T-helper 1 cell treated with Interleukin-12 subunit alpha and Interleukin-12 subunit beta and Interleukin-4 antibody, amounts not matched to agents 30 ng/mL and 1 ng/mL, for 36 hours (primary cell): ENCODE measurements around the gene ACAP1. TPM values are rescaled to one million over a fixed set of nuclear protein-coding genes. Genes with fewer than 3 reads are reported as not detected.
"Not testable (repeated sequence)": the region's sequence is repeated elsewhere in the genome, so short reads cannot be mapped to it uniquely, and the experiment has no call there.

ENCODE experiments used
- intact Hi-C: fragments of 100-400 bp; cut with micrococcal nuclease; formaldehyde crosslinking; loops from one replicate; pipeline ENCODE4 v1.15.1; 2024
- total RNA-seq: library from RNA; stranded (reverse); gene quantifications from 2 replicates; pipeline ENCODE4 v1.2.3, GENCODE V29; 2022

The ACAP1 gene
- total RNA-seq, 1 donor from 2014 or later = 701 TPM

DNA sequence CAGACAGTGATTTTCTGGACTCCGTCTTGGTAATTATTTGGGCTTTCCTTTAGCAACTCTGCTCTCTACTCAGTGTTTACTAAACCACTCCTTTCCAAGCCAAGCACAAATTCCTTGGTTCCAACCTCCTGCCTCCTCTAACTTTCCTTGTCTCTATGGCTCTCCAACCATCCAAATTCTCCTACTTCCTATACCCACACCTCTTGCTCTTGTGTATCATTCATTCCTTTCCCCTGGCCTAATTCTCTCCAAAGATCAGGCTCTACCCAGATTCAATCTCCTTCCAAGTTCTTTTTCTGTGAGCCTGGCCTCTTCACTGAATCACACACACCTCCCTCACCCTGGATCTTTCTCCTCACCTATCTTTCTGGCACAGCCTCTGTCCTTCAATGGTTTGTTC, 8.3 kb upstream of the ACAP1 start:
- intact Hi-C loops = loop anchor here (2.0 kb wide), 2 partner anchors 57 to 67 kb away; partner anchors contain the start of gene PLSCR3

DNA sequence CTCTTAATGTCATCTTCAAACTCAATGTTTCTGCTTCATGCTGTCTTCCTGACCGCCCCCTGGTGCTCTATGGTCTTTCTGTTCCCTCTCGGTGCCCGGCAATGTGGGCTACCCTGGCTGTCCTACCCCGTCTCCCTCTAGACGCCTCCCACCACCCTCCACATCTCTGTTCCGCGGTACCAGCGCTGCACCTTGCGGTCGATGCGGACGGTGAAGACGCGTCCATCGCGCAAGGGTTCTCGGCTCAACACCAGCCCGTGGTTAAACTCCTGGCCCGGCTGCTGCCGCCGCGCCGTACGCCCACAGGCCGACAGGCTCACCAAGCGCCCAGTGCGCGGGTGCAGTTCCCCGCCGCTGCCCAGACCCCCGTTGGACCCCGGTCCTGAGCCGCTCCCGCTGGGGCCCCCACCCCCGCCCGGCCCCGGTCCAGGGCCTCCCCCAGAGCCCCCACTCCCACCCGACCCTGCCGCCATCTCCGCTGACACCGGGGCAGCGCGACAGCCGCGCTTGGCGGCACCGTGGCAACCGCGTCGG, 7.4 kb upstream of the ACAP1 start, which contains the start of gene NEURL4:
Gene NEURL4 (minus strand): TSS at position 496 of the 534 bp plus-strand sequence. CDS start 23 bp downstream, at position 473.
- intact Hi-C loops = loop anchor here (1.0 to 2.0 kb wide), 11 partner anchors 8 to 155 kb away; partner anchors contain the start of genes EIF5A, GPS2, PHF23 and PLSCR3

DNA sequence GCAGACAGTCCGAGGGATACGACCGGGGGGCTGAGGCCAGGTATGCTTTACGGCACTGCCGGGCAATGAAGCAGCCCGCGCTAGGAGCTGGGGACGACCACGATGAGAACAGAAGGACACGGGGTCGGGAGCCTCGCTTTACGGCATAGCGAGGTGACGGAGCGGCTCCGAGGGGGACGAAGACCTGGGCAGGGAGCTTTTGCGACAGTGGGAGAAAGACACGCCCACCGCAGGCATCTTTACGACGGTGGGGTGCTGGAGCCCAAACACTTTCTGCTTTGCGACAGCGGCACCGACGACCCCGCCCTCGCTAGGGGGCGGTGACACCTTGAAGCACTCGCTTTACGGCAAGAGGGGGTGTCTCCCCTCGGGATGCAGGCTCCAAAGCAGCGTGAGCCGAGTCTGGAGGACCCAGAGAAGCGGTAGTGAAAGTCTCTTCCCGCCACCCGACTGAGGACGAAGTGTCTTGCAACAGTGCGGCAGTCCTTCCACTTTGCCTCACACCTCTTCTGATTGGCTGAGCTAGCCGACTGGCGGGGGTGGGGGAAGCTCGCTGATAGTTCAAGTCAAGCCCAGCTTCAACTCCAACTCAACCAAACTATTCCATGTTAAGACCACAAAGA, 6.8 kb upstream of the ACAP1 start:
- intact Hi-C loops = loop anchor here (1.0 to 2.0 kb wide), 11 partner anchors 8 to 155 kb away; partner anchors contain the start of genes EIF5A, GPS2, PHF23 and PLSCR3

DNA sequence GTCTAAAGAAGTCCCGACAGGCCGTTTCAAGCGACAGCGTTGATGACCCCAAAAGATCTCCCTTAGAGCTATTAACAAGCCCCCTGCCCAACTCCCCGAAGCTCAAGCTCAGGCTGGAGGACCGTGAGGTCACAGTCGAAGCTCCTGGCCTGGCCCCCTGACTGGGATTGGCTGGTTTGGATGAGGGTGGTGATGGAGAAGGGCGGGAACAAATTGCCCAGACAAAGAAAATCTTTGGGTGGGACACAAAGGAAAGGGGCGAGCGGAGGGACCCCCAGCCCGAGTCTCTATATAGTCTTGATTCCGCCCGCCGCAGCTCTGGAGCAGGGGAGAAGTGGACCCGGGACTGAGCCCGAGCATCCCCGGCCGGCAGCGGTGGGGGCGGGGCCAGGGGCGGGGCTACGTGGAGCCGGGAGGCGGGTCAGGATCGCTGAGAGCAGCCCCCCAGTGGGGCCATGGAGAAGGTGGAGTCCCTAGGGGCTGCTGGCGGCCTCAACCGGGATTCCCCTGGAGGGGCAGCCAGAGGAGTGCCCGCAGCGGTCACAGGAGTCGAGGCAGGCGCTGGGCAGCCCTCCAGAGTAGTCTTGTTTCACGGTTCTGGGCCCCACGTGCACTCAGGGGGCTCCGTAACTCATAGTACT, 6.2 kb upstream of the ACAP1 start:
- intact Hi-C loops = loop anchor here (1.0 to 2.0 kb wide), 11 partner anchors 7 to 154 kb away; partner anchors contain the start of genes EIF5A, GPS2, PHF23 and PLSCR3

DNA sequence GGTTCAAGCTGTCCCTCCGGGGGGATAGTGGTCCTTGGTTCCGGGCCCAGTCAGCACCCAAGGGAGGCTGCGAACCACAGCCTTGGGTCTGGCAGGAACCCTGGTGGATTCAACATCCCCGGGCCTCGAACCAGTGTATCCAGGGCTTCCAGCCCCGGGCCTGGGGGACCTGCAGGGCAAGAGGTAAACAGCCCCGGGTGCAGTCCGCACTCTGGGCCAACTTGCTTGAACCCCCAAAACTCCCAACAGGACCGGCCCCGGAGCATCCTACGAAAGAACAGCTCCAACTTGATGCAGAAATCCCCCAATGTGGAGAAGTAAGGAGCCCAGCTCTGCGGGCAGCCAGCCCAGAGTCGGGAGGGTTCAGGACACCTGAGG, 5.7 kb upstream of the ACAP1 start:
- intact Hi-C loops = no loop called here

DNA sequence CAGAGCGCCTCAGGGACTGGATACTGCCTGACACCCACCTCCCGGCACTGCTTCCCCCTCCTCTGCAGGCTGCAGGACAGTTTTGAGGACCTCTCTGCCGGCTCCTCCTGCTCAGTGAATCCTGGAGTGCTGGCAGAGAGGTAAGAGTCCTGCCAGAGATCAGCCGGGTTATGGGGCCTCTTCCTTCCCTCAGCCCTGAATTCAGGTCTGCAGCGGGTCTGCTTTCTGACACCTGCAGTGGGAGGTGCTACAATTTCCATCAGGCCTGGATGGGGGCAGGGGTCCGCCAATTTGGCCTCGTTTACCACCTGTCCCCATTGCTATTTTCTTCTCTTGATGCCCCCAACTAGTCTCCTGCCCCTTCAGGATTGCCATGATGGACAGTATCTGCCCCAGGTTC, 4.2 kb upstream of the ACAP1 start:
- intact Hi-C loops = no loop called here

DNA sequence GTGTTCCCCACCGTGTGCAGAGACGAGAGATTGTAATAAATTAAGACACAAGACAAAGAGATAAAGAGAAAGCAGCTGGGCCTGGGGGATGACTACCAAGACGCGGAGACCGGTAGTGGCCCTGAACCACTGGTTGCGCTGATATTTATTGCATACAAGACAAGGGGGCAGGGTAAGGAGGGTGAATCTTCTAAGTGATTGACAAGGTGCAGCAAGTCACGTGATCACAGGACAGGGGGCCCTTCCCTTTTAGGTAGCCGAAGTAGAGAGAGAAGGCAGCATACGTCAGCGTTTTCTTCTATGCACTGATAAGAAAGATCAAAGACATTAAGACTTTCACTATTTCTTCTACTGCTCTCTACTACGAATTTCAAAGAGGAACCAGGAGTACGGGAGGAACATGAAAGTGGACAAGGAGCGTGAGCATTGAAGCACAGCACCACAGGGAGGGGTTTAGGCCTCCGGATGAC, 3.7 kb upstream of the ACAP1 start:
- intact Hi-C loops = not testable (repeated sequence)

DNA sequence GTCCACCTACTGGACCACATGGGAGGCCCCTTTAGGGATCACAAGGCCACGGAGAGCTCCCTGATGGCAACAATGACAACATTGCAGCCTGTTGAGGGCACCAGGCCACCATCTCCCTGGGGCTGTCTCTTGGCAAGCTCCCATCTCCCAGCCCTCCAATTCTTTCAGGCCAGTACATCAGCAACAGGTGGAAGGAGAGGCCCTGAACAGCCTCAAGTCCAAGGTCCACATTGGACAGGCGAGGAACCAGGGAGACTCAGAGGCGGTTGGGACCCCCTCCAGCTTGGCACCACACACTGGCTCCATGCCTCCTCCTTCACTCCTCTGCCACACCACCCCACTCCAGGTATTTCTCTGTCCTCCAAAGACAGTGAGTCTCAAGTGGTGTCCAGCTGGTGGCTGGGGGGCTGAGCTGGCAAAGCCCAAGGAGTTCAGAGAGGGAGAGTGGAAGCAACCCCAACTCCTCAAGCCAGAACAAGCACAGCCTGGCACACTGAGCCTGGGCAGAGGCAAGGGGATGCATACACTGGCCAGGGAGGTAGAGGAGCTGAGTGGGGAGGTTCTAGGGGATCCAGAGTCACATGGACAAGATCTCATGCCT, 1.3 kb upstream of the ACAP1 start:
- intact Hi-C loops = no loop called here

DNA sequence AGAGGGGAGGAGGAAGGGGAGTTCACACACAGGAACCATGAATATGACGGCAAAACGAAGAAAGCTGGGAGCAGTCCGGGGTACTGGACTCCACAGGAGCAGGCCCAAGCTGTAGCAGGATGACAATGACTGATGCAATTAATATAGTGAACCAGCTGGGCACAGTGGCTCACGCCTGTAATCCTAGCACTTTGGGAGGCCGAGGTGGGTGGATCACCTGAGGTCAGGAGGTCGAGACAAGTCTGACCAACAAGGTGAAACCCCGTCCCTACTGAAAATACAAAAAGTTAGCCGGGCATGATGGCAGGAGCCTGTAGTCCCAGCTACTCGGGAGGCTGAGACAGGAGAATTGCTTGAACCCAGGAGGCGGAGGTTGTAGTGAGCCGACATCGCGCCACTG, 564 bp upstream of the ACAP1 start:
- intact Hi-C loops = loop anchor here (1.0 to 2.0 kb wide), 6 partner anchors 10 to 119 kb away; partner anchors contain the start of genes TMEM256 and YBX2

DNA sequence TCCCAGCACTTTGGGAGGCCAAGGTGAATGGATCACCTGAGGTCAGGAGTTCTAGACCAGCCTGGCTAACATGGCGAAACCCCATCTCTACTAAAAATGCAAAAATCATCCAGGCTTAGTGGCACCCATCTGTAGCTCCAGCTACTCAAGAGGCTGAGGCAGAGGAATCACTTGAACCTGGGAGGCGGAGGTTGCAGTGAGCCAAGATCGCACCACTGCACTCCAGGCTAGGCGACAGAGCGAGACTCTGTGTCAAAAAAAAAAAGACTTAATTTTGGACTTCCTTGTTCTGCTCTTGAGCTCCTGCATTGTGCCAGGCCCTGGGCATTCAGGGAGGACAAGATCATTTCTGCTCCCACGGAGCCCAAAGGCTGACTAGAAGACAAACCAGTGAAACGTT, 1.3 kb downstream of the ACAP1 start:
- intact Hi-C loops = loop anchor here (1.0 to 2.0 kb wide), 2 partner anchors 8 to 117 kb away; partner anchors contain the start of gene NEURL4

DNA sequence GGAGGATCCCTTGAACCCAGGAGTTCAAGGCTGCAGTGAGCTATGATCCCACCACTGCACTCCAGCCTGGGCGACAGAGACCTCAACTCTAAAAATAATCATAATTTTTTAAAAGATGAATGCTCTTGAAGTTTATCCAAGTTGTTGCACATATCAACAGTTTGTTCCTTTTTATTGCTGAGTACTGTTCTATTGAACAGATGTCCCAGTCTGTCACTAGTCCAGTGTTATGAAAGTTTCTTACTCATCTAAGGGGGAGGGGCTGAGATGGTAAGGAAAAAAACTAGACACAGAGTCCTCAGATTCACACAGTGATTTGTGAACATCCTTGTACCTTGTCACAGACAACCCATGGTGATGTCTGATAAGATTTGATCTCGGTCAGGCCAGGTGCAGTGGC, 3.9 kb downstream of the ACAP1 start:
- intact Hi-C loops = no loop called here

DNA sequence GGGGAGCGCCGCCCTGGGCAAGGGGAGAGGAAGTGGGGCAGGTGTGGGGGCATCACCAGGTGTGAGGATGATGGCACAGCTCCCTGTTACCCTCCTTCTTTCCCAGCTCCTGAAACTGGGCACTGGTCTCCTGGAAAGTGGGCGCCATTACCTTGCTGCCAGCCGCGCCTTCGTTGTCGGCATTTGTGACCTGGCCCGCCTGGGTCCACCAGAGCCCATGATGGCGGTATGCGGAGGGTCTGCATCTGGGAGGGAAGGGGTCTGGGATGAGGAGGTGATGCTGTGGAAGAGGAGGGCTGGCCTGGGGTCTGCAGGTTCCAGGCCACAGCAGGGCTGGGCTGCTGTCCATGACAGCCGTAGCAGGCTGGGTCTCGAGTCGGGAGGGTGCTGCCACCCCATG, 5.5 kb downstream of the ACAP1 start:
- intact Hi-C loops = no loop called here

DNA sequence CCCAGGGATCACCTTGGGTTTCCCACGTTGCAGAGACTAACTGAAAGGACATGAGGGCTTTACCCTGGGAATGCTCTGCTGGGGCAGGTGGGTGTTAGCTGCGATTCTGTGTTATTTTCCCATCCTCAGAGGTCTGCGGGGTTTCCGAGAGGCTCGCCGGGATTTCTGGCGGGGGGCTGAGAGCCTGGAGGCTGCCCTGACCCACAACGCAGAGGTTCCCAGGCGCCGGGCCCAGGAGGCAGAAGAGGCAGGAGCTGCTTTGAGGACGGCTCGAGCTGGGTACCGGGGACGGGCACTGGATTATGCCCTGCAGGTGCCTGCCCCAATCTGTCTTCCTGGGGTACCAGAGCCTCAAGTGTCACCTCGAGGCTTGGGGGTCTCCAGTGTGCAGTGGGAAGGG, 6.9 kb downstream of the ACAP1 start:
- intact Hi-C loops = no loop called here

DNA sequence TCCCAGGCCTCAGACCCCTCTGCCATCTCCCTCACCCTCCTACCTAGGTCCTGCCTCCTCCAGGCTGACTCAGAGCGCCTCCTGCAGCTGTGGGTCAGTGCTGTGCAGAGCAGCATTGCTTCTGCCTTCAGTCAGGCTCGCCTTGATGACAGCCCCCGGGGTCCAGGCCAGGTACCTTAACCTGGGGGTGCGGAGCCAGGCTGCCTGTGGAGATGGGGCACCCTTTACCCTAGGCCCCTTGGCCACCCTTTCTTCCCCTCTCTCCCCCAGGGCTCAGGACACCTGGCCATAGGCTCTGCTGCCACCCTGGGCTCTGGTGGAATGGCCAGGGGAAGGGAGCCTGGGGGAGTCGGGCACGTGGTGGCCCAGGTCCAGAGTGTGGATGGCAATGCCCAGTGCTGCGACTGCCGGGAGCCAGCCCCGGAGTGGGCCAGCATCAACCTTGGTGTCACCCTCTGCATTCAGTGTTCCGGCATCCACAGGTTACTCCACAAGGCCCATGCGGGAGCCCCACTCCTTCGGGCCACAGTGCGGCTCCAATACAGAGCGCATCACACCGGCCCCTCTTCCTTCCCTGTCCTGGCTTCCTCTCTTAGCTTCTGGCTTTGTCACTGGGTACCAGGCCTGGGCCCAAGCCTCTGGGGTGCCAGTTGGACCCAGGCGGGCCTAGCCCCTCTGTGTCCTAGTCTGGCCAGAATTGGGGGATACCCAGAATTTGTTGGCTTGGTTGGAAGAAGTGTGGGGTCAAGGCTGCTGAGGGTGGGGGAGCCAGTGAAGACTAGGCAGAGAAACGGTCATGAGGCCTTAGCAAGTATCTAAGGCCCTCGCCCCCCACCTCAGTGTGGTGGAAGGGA, 10.7 kb downstream of the ACAP1 start:
- intact Hi-C loops = loop anchor here (1.0 kb wide), 1 partner anchor 67 kb away; no protein-coding TSS in a partner anchor

DNA sequence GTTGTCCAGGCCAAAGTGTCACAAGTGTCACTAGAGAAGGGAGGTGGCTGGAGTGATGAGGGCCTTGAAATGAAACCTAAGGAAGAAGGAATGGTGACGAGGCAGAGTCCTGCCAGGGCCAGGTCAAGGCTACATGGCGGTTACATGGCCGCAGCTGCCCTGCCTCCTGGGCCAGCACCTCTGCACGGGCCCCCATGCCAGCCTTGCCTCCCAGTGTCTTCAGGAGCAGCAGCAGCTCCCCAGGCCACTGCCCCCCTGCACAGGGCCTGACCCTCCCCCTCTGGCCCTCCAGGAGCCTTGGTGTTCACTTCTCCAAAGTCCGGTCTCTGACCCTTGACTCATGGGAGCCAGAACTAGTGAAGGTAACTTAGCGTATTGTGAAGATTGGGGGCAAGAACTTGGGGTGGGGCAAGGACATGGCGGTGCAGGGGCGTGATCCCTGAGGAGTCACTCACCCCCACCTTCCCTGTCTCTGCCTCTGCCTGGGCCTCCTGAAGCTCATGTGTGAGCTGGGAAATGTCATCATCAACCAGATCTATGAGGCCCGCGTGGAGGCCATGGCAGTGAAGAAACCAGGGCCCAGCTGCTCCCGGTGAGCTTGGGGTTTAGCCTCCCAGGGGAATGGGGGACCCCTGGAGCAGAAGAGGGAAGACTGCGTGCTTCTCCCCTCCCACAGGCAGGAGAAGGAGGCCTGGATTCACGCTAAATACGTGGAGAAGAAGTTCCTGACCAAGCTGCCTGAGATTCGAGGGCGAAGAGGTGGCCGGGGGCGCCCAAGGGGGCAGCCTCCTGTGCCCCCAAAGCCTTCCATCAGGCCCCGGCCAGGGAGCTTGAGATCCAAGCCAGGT, 11.5 kb downstream of the ACAP1 start:
- intact Hi-C loops = no loop called here

DNA sequence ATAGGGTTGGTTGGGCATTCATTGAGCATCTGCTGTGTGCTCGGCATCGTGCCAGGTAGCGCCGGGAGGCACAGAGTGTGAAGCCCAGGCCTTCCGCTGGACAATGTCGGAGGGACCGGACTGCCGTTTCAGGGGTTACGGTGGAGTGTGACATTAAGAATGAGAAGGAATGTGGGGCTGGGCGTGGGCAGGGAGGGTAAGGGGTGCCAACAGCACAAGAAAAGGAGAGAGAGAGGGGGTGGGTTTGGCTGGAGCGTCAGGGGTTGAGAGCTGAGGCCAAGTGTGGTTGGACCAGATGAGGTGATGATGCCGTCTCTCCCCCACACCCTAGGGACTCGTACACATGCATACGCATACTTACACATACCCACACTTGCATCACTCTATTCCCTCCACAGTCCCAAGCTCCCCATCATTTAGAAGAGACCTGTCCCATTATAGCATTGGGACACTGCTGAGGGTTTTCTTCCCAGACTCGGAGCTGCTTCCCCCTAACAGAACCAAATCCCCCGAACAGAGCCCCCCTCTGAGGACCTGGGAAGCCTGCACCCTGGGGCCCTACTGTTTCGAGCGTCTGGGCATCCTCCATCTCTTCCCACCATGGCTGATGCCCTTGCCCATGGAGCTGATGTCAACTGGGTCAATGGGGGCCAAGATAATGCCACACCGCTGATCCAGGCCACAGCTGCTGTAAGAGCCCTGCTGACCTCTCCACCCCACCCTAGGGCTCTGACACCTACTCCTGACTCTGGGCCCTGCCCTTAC, 12.3 kb downstream of the ACAP1 start:
- intact Hi-C loops = no loop called here

DNA sequence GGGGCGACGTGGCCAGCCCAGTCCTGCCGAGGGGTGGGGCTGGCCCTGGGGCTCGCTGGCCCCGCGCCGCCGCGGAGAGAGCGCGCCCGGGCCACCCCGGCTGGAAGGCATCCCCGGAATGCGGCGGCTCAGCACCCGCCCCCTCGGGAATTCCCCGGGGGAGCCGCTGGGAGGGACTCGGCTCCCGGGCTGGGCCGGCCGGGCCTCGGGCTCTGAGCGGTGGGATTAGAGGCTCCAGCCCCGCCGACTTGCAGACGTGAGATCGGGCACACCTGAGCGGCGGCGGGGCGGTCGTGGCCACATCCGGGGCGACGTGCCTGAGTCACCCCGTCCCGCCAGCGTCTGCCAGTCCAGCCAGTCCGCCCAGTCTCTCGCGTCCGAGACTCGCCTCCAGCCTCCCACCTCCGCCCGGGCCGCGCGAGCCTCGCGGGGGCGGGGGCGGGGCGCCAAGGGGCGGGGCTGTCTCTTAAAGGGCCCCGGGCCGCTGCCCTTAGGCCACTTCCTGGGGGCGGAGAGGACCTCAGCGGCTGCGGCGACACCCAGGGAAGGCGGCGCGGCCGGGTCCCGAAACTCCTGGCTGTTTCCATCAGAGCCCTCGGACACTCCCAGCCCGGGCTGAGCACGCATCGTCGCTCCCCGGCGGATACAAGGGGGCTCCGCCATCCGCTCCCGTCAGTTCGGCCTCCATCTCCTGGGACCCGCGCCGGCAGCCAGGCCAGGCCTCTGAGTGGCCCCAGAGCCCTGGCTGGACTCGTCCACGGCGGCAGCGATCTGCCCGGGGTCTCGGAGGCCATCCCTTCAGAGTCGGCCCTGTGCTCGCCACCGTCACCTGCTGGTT, 15.6 kb downstream of the ACAP1 start, which contains the start of gene KCTD11:
Gene KCTD11 (plus strand): TSS at position 498 of the 838 bp plus-strand sequence.
- intact Hi-C loops = loop anchor here (1.0 to 2.0 kb wide), 7 partner anchors 16 to 306 kb away; partner anchors contain the start of genes ACAP1, EIF5A, POLR2A and TMEM102

DNA sequence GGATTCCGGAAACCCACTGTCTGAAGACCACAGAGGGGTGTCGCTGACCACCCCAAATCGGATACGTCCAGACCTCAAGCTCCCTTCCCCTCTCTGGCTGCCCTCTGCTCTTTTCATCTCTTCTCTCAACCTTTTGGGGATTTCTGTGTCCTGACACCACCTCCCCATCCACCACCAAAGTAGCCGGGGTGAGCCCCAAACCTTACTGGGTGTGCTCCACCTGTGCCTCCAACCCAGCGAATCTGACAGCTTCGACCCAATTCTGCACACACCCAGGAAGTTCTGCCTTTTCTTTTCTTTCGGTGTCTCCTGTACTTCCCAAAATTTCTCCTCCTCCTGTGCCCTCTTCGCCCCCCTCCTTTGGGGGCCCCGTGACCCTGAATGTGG, 16.2 kb downstream of the ACAP1 start:
- intact Hi-C loops = loop anchor here (1.0 kb wide), 2 partner anchors 83 to 132 kb away; partner anchors contain the start of genes POLR2A and TMEM102
